Activated CD4-positive, alpha-beta T cell treated with anti-CD3 and anti-CD28 coated beads, Interleukin-2, Interleukin-6, amounts not matched to agents 100 ng/mL and 50 ng/mL, durations not matched to agents 16 hours and 8 hours (primary cell): ENCODE data around the gene KCNJ11.

Source experiments
- DNase-seq: peaks from one replicate; pipeline ENCODE4 v3.0.0-alpha.2; 2020

The KCNJ11 gene

DNA sequence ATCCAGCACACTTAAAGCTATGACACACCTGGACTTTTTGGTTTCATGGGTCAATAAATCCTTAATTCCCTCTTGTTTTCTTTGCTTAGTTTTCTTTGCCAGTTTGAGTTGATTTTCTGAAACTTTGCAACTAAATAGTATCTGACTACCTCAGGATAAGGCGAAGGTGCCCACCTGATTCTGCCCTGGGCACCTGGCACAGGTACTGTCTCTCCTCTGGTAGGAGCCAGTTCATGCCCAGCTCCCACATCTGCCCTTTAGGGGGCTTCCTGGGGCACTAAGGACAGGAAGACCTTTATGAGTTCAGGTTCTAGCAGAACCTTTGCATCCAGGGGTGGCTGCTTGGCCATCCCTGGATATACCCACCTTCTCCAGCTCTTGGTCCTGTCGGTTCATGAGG is 19.6 kb upstream of the KCNJ11 start:
- no peak for DNase-seq

GRCh38 chr11:17407575-17407974 is 19.1 kb upstream of the KCNJ11 start:
- DNase-seq, result no peak

DNA sequence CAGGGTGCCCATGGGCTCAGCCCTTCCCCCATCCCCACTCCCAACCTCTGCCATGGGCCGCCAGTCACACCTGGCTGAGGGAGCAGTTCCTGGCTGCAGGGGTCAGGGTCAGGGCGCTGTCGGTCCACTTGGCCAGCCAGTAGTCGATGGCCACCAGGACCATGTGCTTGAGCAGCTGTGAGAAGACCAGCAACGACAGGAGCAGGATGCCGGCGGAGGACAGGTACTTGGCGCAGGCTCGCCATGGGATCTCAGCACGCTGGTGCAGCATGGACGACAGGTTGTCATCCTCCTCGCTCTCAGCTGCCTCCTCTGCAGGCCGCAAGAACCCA is 18.3 kb upstream of the KCNJ11 start:
- no peak for DNase-seq

- DNase-seq, result no peak
Measured at GRCh38 chr11:17406082-17406817, 17.8 kb upstream of the KCNJ11 start.

- DNase-seq, result no peak
Measured at GRCh38 chr11:17405232-17406005, 17.0 kb upstream of the KCNJ11 start.

DNA sequence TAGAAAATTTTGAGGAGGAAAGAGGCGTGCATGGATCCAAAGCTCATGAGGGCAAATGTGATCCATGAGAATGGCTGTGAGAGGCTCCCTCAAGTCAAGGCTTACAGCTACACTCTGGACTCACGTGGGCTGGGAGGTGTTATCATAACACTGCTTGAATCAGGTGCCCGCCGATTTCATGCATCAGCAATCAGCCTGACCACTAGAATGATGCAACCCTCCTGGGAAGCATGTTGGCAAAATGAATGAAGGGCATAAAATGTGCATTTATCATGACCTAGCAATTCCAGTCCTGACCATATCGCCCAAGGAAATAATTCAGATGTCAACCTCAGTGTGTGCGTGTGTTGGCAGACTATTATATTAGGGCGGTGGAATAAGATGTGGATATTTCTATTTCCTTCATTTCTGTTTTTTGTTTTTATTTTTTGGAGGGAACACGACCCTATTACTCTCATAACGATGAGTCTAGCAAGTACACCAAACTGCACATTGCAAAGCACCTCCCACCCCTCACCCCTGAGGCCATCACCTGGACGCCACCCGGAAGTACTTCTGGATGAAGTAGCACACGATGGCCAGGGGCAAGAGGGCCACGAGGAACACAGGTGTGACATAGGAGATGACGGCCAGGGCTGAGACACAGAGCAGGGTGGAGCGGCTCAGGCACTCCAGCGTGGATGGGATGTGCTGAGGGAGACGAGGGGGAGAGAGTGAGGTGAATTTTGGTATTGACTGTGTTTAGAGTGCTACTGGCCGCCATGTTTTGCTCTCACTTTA is 15.7 kb upstream of the KCNJ11 start:
- no peak for DNase-seq

GRCh38 chr11:17402486-17402885 is 14.0 kb upstream of the KCNJ11 start:
- DNase-seq, result no peak

GRCh38 chr11:17401841-17402240 is 13.4 kb upstream of the KCNJ11 start:
- no peak for DNase-seq

DNA sequence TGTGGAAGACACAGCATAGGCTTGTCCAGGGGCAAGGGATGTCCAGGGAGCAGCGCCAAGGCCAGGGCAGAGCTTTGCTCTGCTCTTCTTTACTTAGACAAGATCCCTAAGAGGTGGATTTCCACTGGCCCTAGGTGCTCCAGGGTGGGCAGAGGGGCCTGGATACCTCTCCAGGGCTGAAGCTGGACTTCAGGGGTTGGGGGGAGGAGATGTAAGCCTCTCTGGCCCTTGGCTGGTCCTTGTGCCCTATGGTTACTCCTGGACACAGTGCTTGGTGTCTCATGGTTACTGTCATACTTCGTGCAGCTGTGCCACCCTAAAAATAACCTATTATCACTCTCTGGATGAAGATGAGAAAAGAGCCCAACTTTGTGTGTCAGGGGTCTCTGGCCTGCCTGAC is 12.9 kb upstream of the KCNJ11 start:
- no peak for DNase-seq

- DNase-seq, result no peak
Measured at GRCh38 chr11:17400048-17400775, 11.8 kb upstream of the KCNJ11 start.

DNA sequence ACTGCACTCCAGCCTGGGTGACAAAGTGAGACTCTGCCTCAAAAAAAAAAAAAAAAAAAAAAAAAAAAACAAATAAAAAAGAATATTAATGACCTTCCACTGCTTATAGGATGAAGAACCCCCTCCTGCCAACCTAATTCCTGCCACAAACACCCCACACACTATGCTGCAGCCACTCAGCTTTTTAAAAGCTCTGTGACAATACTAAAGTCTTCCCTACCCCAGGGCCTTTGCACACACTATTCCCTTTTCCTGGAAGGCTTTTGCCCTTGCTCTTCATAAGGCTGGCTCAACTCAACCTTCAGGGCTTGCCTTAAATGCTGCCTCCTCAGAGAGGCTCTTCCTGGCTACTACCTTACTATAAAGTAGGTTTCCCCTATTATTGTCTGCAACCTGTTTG is 10.8 kb upstream of the KCNJ11 start:
- no peak for DNase-seq

DNA sequence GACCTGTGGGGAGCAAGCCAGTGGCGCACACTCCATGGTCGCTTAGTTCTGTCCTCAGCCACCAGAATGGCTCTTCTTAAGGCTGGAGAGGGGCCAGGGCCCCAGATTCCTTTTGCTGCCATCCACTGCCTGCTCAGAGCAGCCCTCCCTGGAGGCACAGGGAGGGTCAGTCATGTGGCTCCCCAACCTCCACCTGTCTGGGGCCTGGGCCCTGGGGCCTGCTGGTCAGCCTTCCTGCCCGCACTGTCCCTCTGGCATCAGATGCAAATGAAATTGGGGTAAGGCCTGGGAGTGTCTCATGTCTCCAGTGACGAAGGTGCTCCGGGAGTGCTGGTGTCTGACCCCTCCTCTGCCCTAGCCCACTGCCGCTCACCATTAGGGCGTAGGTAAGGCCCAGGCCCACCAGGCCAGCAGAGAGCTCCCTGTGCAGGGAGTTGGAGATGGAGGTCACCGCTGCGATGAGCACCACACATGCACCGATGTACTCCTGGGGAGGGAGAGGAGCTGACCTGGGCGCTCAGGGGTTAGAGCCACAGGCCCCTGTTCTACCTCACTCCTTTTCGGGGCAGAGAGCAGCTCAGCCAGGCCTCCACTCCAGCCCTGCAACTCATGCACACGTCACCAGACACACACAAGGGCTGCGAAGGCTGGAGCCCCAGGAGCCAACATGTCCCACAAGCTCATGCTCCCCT is 9.0 kb upstream of the KCNJ11 start:
- no peak for DNase-seq

- no peak for DNase-seq
Measured at GRCh38 chr11:17396598-17397310, 8.3 kb upstream of the KCNJ11 start.

GRCh38 chr11:17395978-17396377 is 7.5 kb upstream of the KCNJ11 start:
- no peak for DNase-seq

DNA sequence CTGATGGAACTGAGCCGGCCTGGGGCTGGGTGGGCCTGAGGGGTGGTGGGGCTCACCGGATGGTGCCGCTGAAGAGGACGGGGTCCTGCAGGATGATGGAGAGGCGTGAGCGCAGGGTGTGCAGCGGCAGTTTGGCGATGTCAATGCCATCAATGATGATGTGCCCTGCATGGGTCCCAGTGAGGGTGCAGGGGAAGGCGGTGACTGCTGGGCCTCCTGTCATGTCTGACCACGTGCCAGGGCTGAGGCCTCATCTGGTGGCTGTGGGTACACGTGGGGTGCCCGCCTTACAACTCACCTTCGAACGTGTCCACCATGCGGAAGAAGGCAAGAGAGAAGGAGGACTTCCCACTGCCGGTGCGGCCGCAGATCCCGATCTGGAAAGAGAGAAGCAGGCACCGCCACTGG is 7.1 kb upstream of the KCNJ11 start:
- no peak for DNase-seq

DNA sequence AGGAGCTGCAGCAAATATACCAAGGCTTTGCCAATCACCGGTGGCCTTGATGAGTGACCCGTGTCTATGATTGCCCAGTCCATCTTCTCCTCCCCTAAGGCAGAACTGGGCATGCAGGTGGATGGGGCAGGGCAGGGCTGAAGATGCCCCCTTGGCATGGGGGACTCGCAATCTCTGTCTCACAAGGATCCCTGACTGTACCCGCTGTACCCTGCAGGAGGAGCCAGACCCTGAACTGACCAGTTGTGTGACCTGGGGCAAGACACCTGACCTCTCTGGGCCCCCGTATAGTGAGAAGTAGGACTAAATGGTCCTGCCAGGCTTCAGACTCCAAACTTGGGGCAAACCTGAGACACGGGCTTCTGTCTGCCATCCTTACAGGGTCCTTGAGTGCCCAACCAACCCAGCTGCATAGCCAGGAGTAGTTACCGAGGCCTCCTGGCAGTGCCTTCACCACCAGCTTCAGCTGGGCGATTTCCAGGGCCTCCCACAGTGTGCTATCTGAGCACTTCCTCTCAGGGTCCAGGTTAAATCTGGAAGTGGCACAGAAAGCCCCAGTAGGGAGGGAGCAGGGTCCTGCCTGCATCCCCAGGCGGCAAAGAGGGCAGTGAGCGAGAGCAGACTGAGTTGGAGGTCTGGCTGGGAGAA is 6.4 kb upstream of the KCNJ11 start:
- no peak for DNase-seq

DNA sequence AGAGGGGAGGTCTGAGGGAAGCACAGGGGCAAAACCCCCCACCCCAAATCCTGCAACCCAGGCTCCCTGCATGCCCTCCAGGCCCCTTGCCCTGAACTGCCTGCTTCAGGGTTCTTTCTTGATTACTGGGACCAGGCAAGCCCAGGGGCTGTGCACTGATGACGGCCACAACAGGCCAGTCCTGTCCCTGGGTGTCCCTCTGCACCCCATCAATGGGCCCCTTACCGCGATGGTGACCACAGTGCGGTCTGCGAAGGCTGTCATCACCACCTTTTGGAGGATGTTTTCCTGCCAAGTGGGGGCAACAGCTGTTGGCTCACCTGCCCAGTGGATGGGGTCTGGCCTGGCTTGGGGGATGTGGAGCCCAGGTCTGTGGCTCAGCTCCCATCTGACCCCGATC is 5.0 kb upstream of the KCNJ11 start:
- DNase-seq, result no peak

GRCh38 chr11:17392872-17393271 is 4.4 kb upstream of the KCNJ11 start:
- no peak for DNase-seq

DNA sequence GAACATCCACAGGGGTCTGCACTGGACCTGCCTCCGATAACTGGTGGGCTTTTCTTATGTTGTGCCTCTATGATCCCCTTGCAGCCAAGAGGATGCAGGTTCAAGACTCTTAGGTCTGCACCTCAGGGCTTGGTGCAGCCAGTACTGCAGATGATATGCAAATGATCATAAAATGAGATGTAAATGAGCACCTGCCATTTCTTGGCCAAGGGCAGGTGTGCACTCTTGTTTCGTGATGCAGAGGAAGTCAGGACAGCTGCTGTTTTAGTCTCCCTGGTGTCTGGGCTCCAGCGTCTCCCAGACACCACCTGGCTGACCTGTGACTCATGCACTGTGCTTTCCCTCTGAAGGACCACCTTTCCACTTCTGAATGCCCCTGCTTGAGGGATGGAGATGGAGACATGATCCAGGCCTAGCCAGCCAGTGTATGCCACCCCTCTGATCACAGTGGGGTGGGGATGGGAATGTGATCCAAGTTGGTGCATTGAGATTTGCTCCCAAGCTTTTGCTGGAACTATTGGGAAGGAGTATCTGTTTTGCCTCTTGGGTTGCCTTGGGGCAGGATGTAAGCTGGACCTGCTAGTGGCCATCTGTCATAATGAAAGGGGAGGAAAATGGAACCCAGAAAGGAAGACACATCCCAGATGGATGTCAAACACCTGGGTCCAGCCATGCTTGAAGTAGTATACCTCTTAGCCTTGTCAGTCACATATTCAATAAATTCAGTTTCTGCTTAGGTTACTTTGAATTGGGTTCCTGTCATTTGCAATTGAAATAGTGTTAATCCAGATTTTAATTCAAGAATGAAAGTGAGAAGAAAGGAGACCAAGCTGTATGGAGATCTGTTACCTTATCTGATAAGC is 3.3 kb upstream of the KCNJ11 start:
- DNase-seq, result no peak

DNA sequence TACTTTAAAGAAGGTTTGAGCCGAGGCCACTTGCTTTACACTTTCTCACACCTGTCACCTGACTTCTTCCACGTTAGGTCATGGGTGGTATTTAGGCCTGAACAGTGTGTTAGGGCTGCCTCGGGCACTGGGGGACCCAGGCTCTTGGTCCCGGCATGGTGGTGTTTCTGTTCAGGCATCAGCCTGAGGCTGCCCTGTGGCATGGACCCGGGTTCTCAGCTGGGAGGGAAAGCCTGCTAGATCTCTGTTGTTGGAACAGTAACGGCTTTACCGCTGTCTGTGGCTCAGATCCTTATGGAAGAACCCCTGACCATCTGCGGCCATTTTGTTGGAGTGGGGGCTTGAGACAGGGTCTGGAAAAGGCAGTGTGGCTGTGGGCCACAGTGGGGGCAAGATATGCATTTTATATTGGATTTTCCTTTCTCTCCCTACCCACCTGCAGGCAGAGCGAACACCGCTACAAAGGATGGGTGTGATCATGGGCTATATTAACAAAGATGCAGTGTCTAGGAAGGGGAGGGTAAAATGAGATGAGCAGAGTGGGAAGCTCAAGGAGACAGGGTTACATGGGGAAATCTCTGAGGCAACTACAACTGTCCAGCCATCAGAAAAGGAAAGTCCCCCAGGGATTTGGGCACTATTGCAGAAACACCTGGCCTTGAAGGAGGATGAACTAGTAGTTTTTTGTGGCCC is 1.6 kb upstream of the KCNJ11 start:
- DNase-seq, result no peak
